Pons (tissue), 1 donor: ENCODE measurements around the gene CDC42BPG.

Source experiments
- DNase-seq: peaks from one replicate; pipeline ENCODE4 v3.0.0-alpha.2; 2016; ENCODE audit warnings: low spot score

CDC42BPG gene

GRCh38 chr11:64864473-64865285 lies 20.2 kb upstream of the CDC42BPG start:
- no peak for DNase-seq

- DNase-seq, result no peak
Observed at GRCh38 chr11:64864135-64864472, 19.7 kb upstream of the CDC42BPG start.

- DNase-seq, result no peak
Observed at GRCh38 chr11:64863391-64864060, 19.1 kb upstream of the CDC42BPG start.

- DNase-seq, result no peak
Observed at GRCh38 chr11:64862987-64863390, 18.5 kb upstream of the CDC42BPG start.

GRCh38 chr11:64861227-64861975 lies 16.9 kb upstream of the CDC42BPG start:
- peak; percentile 59 for DNase-seq

GRCh38 chr11:64859542-64860414 lies 15.3 kb upstream of the CDC42BPG start:
- no peak for DNase-seq

- no peak for DNase-seq
Observed at GRCh38 chr11:64858467-64859263, 14.2 kb upstream of the CDC42BPG start.

GRCh38 chr11:64857485-64857884 lies 13.0 kb upstream of the CDC42BPG start:
- DNase-seq, result no peak

GRCh38 chr11:64856382-64857227 lies 12.2 kb upstream of the CDC42BPG start:
- DNase-seq, result no peak

- no peak for DNase-seq
Observed at GRCh38 chr11:64855596-64856304, 11.3 kb upstream of the CDC42BPG start.

GRCh38 chr11:64854534-64855502 lies 10.4 kb upstream of the CDC42BPG start:
- DNase-seq, result no peak

GRCh38 chr11:64854157-64854533 lies 9.7 kb upstream of the CDC42BPG start:
- no peak for DNase-seq

GRCh38 chr11:64853709-64854108 lies 9.3 kb upstream of the CDC42BPG start:
- no peak for DNase-seq

- no peak for DNase-seq
Observed at GRCh38 chr11:64852804-64853509, 8.5 kb upstream of the CDC42BPG start.

GRCh38 chr11:64851831-64852351 lies 7.4 kb upstream of the CDC42BPG start:
- no peak for DNase-seq

- DNase-seq, result no peak
Observed at GRCh38 chr11:64850979-64851567, 6.6 kb upstream of the CDC42BPG start.
